ENCODE results near the gene GPD1. TPM values are rescaled to one million over a fixed set of nuclear protein-coding genes. Genes with fewer than 3 reads are reported as not detected.

Gene GPD1
- total and polyA plus RNA-seq, 9 of the 15 experiments (the other 6 are each of a cell fraction or from before 2014, with no cell fraction given): 0.13 to 1.00 (median 0.55) TPM

DNA sequence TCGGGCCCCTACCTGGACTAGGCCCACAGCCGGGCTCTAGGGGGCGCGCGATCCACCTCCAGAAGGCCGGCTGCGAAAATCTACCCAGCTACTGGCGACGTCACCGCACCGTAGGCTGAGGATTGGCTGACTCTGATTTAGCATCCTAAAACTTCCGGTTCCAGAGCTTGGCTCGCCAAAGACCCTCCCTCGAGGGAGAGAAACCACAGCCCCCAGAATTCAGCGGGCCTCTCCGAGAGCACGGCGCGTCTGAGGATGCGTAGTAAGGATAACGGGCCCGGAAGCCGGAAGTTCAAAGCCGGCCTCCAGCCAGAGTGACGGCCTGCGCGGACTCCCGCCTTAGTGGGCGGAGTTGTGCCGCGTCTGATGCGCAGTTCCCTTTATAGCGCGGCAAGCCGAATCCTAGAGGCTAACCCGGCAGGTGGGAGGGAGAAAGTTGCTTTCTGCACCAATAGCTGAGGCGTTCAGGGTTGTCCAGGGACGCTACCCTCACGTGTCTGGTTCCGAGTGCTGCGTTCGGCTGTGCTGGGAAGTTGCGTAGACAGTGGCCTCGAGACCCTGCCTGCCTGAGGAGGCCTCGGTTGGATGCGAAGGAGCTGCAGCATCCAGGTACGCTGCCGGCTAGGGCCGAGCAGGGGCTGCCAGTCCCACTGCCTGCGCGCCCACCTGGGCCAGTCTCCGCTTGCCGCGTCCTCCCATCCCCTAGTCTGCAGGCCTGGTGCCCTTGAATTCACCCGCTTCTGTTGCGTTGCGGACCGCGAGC is 8.1 kb downstream of the GPD1 start, which contains the start of gene COX14 (continued):
- TF ChIP-seq NRF1 (conservative IDR thresholded peaks at IDR 0.05 in 1 of 2, IDR thresholded peaks at IDR 0.05 in 1 of 2) (peak; percentile 95 to 96), HIVEP1 (CRISPR knock-in tag; IDR thresholded peaks at IDR 0.05) (0 out of 2 replicates have a peak, but pooled peaks have one; percentile 27), TGIF2 (CRISPR knock-in tag; IDR thresholded peaks at IDR 0.05) (no peak), GATAD2B (IDR thresholded peaks at IDR 0.05; ENCODE audit: borderline replicate concordance) (no peak), GTF2B (IDR thresholded peaks at IDR 0.05; ENCODE audit: extremely low read depth, insufficient read length) (no peak), KAT7 (CRISPR knock-in tag; IDR thresholded peaks at IDR 0.05; ENCODE audit: borderline replicate concordance) (no peak), SMAD4 (CRISPR knock-in tag; conservative IDR thresholded peaks at IDR 0.05) (peak; percentile 67), ZNF444 (CRISPR knock-in tag; IDR thresholded peaks at IDR 0.05) (no peak), E2F4 (CRISPR knock-in tag; IDR thresholded peaks at IDR 0.05; ENCODE audit: low read depth) (no peak; the same call in 1 of the 2 replicates), ZNF449 (CRISPR knock-in tag; IDR thresholded peaks at IDR 0.05) (no peak), MTA1 (IDR thresholded peaks at IDR 0.05; ENCODE audit: borderline replicate concordance) (no peak), MBD2 (IDR thresholded peaks at IDR 0.05; ENCODE audit: borderline replicate concordance, low read depth) (peak; percentile 82; the same call in 1 of the 2 replicates), KLF10 (CRISPR knock-in tag; IDR thresholded peaks at IDR 0.05) (no peak), ZKSCAN1 (IDR thresholded peaks at IDR 0.05; ENCODE audit: low read depth, low read length) (no peak), FOXA1 (IDR thresholded peaks at IDR 0.05; ENCODE audit: borderline replicate concordance) (no peak), POLR2G (IDR thresholded peaks at IDR 0.05; ENCODE audit: low read depth, low read length) (peak; percentile 91), RBM25 (IDR thresholded peaks at IDR 0.05; ENCODE audit: low read depth, low read length, severe bottlenecking) (no peak), PHF20 (IDR thresholded peaks at IDR 0.05; ENCODE audit: partially characterized antibody) (peak; percentile 57), NCOA6 (IDR thresholded peaks at IDR 0.05) (no peak)
- TF ChIP-seq, protein P1, sequence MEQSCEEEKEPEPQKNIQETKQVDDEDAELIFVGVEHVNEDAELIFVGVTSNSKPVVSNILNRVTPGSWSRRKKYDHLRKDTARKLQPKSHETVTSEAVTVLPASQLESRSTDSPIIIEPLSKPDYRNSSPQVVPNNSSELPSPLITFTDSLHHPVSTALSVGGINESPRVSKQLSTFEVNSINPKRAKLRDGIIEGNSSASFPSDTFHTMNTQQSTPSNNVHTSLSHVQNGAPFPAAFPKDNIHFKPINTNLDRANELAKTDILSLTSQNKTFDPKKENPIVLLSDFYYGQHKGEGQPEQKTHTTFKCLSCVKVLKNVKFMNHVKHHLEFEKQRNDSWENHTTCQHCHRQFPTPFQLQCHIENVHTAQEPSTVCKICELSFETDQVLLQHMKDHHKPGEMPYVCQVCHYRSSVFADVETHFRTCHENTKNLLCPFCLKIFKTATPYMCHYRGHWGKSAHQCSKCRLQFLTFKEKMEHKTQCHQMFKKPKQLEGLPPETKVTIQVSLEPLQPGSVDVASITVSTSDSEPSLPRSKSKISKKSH (CRISPR knock-in tag; IDR thresholded peaks at IDR 0.05): no peak
- TF ChIP-seq, protein P2, sequence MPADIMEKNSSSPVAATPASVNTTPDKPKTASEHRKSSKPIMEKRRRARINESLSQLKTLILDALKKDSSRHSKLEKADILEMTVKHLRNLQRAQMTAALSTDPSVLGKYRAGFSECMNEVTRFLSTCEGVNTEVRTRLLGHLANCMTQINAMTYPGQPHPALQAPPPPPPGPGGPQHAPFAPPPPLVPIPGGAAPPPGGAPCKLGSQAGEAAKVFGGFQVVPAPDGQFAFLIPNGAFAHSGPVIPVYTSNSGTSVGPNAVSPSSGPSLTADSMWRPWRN (IDR thresholded peaks at IDR 0.05; ENCODE audit: low read depth): peak; percentile 73
